Testis (tissue), 3 donors: ENCODE measurements around the gene CFAP52. TPM values are rescaled to one million over a fixed set of nuclear protein-coding genes. Genes with fewer than 3 reads are reported as not detected.
A peak's percentile ranks its signal among the peaks of the same experiment; 100 is the strongest.

Experiments
- DNase-seq: peaks from one replicate; pipeline ENCODE4 v3.0.0-alpha.2; 2019
- H3K27ac ChIP-seq, 2 donors: fragments of 200-600 bp; sonication (generic); one replicate each; pipeline ENCODE4 v1.5.1; 2019
- H3K27me3 ChIP-seq: fragments of 200-600 bp; sonication (generic); one replicate; pipeline ENCODE4 v1.5.1; 2019
- H3K36me3 ChIP-seq: fragments of 200-600 bp; sonication (generic); one replicate; pipeline ENCODE4 v1.5.1; 2017; ENCODE audit warnings: low read depth; ENCODE audit errors: missing control alignments
- H3K4me1 ChIP-seq: fragments of 200-600 bp; sonication (generic); one replicate; pipeline ENCODE4 v1.5.1; 2019
- H3K4me3 ChIP-seq, 2 donors: fragments of 200-600 bp; sonication (generic); one replicate each; pipeline ENCODE4 v1.5.1; 2017 to 2019
- H3K9me3 ChIP-seq: fragments of 200-600 bp; sonication (generic); one replicate; pipeline ENCODE4 v1.5.1; 2017
- POLR2A ChIP-seq: fragments of 450-650 bp; IDR thresholded peaks from one replicate; pipeline ENCODE4 v1.6.1; 2017; ENCODE audit warnings: antibody characterized with exemption, mild to moderate bottlenecking, moderate library complexity
- WGBS, 2 donors: methylation state at CpG; one replicate each; pipeline ENCODE4 v1.1.5; 2018; 5-methylcytosine and 5-hydroxymethylcytosine counted together
- intact Hi-C: fragments of 100-400 bp; cut with DNase I; formaldehyde crosslinking; loops from one replicate; pipeline ENCODE4 v1.15.1; 2023; ENCODE audit warnings: low total_unique reads
- polyA plus RNA-seq: library from polyadenylated mRNA; stranded (reverse); fragments of 350-450 nt; fragmentation: Illumina TruSeq; extraction: RNeasy Lipid Tissue Mini Kit (QIAGEN cat#74804); gene quantifications from one replicate; pipeline ENCODE4 v1.2.3, GENCODE V29; 2014; ENCODE audit warnings: low read depth, low replicate concordance; ENCODE audit not compliant: insufficient read depth
- total RNA-seq, 2 donors: library from RNA; depleted of rRNA; stranded (reverse); fragments of >200 nt; gene quantifications; one replicate each; pipeline ENCODE4 v1.2.3, GENCODE V29; 2016
- TF ChIP-seq, protein P1 (sequence below), 3 experiments: fragments of 450-650 bp in 2 of 3; fragments of 200-600 bp in 1 of 3; sonication (generic) in 1 of 3; IDR thresholded peaks; one replicate each; pipeline ENCODE4 v1.5.1; 2016 to 2019; ENCODE audit warnings: antibody characterized with exemption in 3 of 3, mild to moderate bottlenecking in 2 of 3, moderate library complexity in 1 of 3

Gene CFAP52
- total and polyA plus RNA-seq, 3 donors from 2014 or later, result 8.9 to 47.7 (median 19.5) TPM

DNA sequence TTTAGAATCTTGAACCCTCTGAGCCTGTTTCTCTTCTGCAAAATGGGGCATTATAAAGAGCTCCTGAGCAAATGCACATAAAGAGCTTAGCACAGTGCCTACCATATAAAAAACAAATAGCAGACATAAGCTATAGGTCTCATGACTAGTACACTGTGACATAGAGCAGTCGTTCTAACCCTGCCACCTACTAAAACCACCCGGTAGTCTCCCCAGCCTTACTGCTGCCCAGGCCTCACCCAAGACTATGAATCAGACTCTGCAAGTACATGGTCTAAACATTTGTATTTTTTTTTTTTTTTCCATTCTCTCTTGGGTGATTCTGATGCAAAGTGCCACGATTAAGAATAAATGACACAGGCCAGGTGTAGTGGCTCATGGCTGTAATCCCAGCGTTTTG lies 34.7 kb upstream of the CFAP52 start:
- intact Hi-C loops, result no loop called here
- H3K9me3 ChIP-seq, result no peaks in the 10 kb centered on the region
- TF ChIP-seq POLR2A, result no peak
- TF ChIP-seq, protein P1, sequence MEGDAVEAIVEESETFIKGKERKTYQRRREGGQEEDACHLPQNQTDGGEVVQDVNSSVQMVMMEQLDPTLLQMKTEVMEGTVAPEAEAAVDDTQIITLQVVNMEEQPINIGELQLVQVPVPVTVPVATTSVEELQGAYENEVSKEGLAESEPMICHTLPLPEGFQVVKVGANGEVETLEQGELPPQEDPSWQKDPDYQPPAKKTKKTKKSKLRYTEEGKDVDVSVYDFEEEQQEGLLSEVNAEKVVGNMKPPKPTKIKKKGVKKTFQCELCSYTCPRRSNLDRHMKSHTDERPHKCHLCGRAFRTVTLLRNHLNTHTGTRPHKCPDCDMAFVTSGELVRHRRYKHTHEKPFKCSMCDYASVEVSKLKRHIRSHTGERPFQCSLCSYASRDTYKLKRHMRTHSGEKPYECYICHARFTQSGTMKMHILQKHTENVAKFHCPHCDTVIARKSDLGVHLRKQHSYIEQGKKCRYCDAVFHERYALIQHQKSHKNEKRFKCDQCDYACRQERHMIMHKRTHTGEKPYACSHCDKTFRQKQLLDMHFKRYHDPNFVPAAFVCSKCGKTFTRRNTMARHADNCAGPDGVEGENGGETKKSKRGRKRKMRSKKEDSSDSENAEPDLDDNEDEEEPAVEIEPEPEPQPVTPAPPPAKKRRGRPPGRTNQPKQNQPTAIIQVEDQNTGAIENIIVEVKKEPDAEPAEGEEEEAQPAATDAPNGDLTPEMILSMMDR (IDR thresholded peaks at IDR 0.05), result no peak
- H3K4me3 ChIP-seq, result no peak overlapping the region
- no peaks in the 10 kb centered on the region for H3K27me3 ChIP-seq
- H3K36me3 ChIP-seq, result no peaks in the 10 kb centered on the region
- DNase-seq, result no peak
- H3K4me1 ChIP-seq, result no peaks in the 10 kb centered on the region
- WGBS, 2 donors, result 93 to 96% methylated on average over 4 of the region's 4 CpGs
- no peak overlapping the region for H3K27ac ChIP-seq

DNA sequence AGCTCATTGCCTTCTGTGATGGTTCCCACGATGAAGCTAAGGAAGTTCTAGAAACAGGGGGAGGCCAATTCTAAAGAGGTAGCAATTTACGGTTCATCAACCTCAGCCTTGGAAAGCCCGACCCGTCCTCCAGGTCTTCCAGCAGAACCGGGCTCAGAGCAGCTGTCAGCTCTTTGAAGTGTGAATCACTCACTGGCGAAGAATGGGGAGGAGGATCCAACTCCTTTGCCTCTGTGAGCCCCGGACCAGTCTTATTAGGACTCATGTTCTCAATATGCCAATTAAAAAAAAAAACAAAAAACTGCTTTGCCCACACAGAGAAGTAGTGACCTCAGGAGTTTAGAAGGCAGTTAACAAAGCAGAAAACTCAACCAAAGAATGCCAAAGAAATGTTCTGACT lies 32.2 kb upstream of the CFAP52 start:
- Histone ChIP-seq H3K27me3 (no peaks in the 10 kb centered on the region), H3K9me3 (no peaks in the 10 kb centered on the region), H3K27ac (no peak overlapping the region), H3K4me3 (no peak overlapping the region), H3K4me1 (no peaks in the 10 kb centered on the region), H3K36me3 (no peaks in the 10 kb centered on the region)
- intact Hi-C loops, result no loop called here
- WGBS, 2 donors, result 82 to 86% methylated on average over 6 to 7 of the region's 7 CpGs
- DNase-seq, result no peak
- TF ChIP-seq, protein P1 (IDR thresholded peaks at IDR 0.05), result no peak
- no peak for TF ChIP-seq POLR2A

DNA sequence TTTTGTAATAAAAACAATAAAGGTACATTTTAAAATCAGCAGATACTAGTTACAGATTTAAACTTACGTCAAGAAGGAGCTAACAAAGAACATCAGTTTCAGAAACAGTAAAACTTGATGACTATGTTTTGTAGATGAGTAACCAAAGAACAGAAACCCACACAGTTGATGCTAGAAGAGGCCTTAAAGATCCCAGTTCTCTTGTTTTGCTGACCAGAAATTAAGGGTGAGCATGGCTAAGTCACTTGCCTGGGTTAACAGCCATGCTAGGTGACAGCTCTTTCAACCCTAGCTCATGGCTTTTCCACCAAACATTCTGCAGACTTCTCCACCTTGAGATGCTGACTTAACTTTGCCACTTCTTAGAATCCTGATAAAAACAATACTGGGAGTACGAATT lies 27.2 kb upstream of the CFAP52 start:
- WGBS, 2 donors, result 77 to 81% methylated on average over 2 of the region's 2 CpGs
- Histone ChIP-seq H3K27ac (no peak overlapping the region), H3K36me3 (no peaks in the 10 kb centered on the region), H3K27me3 (no peaks in the 10 kb centered on the region), H3K9me3 (no peaks in the 10 kb centered on the region), H3K4me1 (peaks cover 3% of the 10 kb centered on the region), H3K4me3 (no peak overlapping the region)
- intact Hi-C loops, result no loop called here
- DNase-seq, result no peak
- TF ChIP-seq, protein P1 (IDR thresholded peaks at IDR 0.05), result no peak
- no peak for TF ChIP-seq POLR2A

DNA sequence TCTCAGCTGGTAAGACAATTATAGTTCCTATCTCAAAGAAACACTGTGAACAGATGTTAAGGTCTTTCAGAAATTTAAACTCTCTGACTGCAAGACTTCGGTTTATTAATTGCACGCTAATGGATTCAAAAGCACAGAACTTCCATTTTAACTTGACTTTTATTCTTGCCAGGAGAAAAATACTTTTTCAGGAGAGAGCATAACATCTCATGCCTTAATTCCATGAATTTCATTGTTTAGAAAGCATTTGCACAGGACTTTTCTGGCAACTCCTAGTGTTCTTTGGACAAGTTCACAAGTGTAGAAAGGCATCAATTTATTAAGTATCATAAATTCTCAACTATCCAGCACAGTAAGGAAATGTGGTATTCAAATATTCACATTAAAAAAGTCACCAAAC lies 23.3 kb upstream of the CFAP52 start:
- DNase-seq, result no peak
- no peaks in the 10 kb centered on the region for H3K27me3 ChIP-seq
- H3K27ac ChIP-seq, result peak overlapping the region in 1 of 2 donors; percentile 20
- 27 to 64% methylated on average over 2 of the region's 2 CpGs for WGBS, 2 donors
- no peak overlapping the region for H3K4me3 ChIP-seq
- intact Hi-C loops, result no loop called here
- H3K9me3 ChIP-seq, result no peaks in the 10 kb centered on the region
- peaks cover 3% of the 10 kb centered on the region for H3K4me1 ChIP-seq
- H3K36me3 ChIP-seq, result no peaks in the 10 kb centered on the region
- no peak for TF ChIP-seq POLR2A

DNA sequence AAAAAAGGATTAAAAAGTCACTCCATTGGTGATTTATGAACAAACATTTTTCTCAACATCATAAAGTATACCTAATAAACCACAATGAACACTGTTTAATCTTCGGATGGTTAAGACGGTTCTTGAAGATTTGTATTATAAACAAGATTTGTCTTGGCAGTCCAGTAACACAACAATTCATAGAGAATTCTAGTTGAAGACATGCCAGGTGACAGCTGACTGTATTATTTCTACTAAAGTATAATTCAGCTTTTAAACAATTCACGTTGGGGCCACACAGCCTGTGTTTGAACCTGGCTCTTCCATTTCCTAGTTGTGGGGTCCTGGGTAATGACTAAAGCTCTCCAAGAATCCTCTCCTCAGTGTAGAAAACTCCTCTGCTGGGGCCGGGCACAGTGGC lies 22.8 kb upstream of the CFAP52 start:
- Histone ChIP-seq H3K27ac (no peak overlapping the region), H3K4me1 (peaks cover 3% of the 10 kb centered on the region), H3K9me3 (no peaks in the 10 kb centered on the region), H3K27me3 (no peaks in the 10 kb centered on the region), H3K4me3 (no peak overlapping the region), H3K36me3 (no peaks in the 10 kb centered on the region)
- no peak for DNase-seq
- 64 to 68% methylated on average over 4 of the region's 4 CpGs for WGBS, 2 donors
- TF ChIP-seq POLR2A, result no peak
- TF ChIP-seq, protein P1 (IDR thresholded peaks at IDR 0.05), result no peak
- intact Hi-C loops, result no loop called here
